Measurements from ENCODE around the gene C8G. TPM values are rescaled to one million over a fixed set of nuclear protein-coding genes. Genes with fewer than 3 reads are reported as not detected.

Gene C8G
- total and polyA plus RNA-seq, 2 of the 8 experiments (the other 6 are each of a cell fraction or from before 2014, with no cell fraction given), result 0.62 to 0.80 TPM

DNA sequence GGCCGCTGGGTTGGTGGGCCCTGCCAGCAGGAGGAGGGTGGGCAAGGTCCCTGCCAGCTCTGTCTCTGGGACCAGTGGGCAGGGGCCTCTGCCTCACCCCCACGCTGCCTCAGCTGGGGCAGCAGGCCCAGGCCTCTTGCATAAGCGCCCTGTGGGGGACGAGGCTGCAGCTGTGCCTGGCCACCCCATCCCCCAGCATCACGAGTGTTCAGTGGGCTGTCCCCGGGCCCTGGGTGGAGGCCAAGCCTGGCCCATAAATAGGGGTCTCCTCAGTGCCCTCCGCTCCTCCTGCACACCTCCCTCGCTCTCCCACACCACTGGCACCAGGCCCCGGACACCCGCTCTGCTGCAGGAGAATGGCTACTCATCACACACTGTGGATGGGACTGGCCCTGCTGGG, 32.2 kb downstream of the C8G start, which contains the start of gene PTGDS (continued):
- TF ChIP-seq MAFK (IDR thresholded peaks at IDR 0.05; ENCODE audit: low read depth, low read length), result no peak
- no peak for TF ChIP-seq TAF1 (IDR thresholded peaks at IDR 0.05; ENCODE audit: low read depth, low read length)
- no peak for TF ChIP-seq SP4 (IDR thresholded peaks at IDR 0.05; ENCODE audit: low read length)
- TF ChIP-seq, protein P1, sequence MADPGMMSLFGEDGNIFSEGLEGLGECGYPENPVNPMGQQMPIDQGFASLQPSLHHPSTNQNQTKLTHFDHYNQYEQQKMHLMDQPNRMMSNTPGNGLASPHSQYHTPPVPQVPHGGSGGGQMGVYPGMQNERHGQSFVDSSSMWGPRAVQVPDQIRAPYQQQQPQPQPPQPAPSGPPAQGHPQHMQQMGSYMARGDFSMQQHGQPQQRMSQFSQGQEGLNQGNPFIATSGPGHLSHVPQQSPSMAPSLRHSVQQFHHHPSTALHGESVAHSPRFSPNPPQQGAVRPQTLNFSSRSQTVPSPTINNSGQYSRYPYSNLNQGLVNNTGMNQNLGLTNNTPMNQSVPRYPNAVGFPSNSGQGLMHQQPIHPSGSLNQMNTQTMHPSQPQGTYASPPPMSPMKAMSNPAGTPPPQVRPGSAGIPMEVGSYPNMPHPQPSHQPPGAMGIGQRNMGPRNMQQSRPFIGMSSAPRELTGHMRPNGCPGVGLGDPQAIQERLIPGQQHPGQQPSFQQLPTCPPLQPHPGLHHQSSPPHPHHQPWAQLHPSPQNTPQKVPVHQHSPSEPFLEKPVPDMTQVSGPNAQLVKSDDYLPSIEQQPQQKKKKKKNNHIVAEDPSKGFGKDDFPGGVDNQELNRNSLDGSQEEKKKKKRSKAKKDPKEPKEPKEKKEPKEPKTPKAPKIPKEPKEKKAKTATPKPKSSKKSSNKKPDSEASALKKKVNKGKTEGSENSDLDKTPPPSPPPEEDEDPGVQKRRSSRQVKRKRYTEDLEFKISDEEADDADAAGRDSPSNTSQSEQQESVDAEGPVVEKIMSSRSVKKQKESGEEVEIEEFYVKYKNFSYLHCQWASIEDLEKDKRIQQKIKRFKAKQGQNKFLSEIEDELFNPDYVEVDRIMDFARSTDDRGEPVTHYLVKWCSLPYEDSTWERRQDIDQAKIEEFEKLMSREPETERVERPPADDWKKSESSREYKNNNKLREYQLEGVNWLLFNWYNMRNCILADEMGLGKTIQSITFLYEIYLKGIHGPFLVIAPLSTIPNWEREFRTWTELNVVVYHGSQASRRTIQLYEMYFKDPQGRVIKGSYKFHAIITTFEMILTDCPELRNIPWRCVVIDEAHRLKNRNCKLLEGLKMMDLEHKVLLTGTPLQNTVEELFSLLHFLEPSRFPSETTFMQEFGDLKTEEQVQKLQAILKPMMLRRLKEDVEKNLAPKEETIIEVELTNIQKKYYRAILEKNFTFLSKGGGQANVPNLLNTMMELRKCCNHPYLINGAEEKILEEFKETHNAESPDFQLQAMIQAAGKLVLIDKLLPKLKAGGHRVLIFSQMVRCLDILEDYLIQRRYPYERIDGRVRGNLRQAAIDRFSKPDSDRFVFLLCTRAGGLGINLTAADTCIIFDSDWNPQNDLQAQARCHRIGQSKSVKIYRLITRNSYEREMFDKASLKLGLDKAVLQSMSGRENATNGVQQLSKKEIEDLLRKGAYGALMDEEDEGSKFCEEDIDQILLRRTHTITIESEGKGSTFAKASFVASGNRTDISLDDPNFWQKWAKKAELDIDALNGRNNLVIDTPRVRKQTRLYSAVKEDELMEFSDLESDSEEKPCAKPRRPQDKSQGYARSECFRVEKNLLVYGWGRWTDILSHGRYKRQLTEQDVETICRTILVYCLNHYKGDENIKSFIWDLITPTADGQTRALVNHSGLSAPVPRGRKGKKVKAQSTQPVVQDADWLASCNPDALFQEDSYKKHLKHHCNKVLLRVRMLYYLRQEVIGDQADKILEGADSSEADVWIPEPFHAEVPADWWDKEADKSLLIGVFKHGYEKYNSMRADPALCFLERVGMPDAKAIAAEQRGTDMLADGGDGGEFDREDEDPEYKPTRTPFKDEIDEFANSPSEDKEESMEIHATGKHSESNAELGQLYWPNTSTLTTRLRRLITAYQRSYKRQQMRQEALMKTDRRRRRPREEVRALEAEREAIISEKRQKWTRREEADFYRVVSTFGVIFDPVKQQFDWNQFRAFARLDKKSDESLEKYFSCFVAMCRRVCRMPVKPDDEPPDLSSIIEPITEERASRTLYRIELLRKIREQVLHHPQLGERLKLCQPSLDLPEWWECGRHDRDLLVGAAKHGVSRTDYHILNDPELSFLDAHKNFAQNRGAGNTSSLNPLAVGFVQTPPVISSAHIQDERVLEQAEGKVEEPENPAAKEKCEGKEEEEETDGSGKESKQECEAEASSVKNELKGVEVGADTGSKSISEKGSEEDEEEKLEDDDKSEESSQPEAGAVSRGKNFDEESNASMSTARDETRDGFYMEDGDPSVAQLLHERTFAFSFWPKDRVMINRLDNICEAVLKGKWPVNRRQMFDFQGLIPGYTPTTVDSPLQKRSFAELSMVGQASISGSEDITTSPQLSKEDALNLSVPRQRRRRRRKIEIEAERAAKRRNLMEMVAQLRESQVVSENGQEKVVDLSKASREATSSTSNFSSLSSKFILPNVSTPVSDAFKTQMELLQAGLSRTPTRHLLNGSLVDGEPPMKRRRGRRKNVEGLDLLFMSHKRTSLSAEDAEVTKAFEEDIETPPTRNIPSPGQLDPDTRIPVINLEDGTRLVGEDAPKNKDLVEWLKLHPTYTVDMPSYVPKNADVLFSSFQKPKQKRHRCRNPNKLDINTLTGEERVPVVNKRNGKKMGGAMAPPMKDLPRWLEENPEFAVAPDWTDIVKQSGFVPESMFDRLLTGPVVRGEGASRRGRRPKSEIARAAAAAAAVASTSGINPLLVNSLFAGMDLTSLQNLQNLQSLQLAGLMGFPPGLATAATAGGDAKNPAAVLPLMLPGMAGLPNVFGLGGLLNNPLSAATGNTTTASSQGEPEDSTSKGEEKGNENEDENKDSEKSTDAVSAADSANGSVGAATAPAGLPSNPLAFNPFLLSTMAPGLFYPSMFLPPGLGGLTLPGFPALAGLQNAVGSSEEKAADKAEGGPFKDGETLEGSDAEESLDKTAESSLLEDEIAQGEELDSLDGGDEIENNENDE (IDR thresholded peaks at IDR 0.05; ENCODE audit: insufficient replicate concordance, low read length), result no peak
